K562 treated with DMSO at 1 percent for 4 hours (cell line): Measurements from ENCODE around the gene MYOZ3. TPM values are rescaled to one million over a fixed set of nuclear protein-coding genes. Genes with fewer than 3 reads are reported as not detected.

Experiments
- total RNA-seq: library from RNA; unstranded; fragments of 300-600 nt; gene quantifications from 2 replicates; pipeline ENCODE4 v1.2.3, GENCODE V29; 2022; ENCODE audit not compliant: insufficient read depth

Gene MYOZ3, protein sequence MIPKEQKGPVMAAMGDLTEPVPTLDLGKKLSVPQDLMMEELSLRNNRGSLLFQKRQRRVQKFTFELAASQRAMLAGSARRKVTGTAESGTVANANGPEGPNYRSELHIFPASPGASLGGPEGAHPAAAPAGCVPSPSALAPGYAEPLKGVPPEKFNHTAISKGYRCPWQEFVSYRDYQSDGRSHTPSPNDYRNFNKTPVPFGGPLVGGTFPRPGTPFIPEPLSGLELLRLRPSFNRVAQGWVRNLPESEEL
- not detected in 2 replicates for total RNA-seq

DNA sequence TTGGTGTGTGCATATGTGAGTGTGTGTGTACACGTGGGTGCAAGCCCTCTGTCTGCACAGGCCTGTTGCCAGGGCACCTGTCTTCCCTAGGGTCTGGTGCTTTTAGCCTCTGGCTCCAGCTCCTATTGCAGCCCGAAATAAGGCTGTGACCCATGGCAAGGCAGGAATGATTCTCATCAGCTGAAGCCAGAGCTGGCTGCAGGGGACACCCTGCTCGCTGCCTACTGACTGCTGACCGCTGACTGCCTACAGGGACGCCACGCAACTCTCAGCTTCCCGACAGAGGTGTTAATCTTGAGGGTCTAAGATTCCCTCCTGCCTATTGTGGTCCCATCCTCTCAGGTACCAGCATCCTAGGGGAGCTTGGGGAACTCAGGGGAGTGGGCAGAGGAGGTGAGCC lies at the start of gene MYOZ3:
Gene MYOZ3 (plus strand): TSS at position 166 of the 400 bp plus-strand sequence. CDS start 1,691 bp downstream, outside the sequence.

DNA sequence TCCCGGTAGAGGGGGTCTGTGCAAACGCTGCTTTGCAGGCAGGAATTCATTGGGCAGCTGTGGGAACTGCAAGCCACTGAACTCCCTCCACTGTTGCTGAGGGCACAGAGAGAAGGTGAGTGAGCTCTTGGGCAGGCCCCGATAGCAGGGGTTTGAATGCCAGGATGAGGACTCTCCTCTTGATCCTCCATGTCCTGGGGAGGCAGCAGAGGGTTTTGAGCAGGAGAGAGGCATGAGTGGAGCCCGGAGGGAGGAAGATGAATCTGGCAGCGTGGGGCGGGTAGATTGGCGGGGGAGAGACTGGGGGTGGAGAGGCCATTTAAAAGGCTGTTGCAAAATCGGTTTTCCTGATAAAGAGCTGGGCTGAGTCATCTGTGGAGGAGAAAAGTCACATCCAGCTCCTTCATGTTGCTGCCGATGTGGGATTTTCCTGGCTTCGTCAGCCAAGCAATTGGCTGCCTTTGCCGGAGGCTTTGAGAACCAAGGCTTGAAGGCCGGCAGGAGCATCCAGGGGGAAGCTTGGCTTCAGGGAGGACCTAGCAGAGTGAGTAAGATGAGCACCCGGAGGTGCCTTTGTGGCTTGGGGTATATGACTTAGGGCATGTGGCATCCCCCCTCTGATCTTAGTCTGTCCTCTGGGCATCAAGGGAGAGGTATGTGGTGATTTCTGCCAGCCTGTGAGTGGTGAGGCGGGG lies 20.6 kb upstream of the MYOZ3 start, which contains the start of gene SYNPO:
Gene SYNPO (plus strand): TSS at position 350 of the 695 bp plus-strand sequence. CDS start 7,616 bp downstream, outside the sequence.

DNA sequence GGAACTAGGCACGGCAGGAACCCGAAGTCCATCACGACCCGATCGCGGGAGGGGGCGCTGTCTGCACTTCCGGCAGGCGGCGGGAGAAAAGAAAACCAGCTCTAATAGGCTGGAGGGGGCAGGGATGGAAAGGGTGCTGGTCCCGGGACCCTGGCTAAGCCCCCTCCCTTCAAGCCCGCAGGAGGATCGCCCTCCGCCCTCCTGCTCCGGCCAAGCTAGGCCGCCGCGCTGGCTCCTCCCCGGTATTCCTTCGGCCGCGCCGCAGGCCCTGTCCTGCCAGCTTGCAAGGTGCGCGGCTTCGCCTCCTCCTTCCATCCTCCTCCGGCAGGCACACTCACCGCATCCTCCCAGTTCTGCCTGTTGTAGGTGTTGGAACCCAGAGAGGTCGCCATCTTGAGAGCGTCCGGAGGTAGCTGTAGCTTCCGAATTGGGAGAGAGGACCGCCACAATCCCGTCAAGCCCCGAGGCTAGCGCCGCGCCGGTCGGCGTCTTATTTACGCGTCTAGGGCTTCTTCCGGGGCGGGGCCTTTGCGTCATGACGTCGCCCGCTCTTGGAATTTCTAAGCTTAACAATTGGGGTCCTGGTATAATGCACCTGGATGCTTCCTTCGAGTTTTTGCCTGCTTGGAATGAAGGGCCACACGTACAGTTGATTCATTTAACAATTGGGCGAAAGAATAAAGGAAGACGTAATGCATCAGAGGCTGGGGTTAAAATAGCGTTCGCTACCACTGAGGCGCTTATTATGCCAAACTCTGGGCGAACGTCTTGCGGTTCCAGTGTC lies 39.7 kb downstream of the MYOZ3 start, which contains the start of gene RBM22:
Gene RBM22 (minus strand): TSS at position 469 of the 784 bp plus-strand sequence. CDS start 77 bp downstream, at position 392.

Other genes with a start within 250 kb of the MYOZ3 start
- 3.6 and 4.3 TPM in 2 replicates for gene CD74, start 248.3 kb upstream of the MYOZ3 start, total RNA-seq
- gene RPS14, start 211.5 kb upstream of the MYOZ3 start, total RNA-seq = 7,861 and 8,555 TPM in 2 replicates
- gene NDST1, start 153.1 kb upstream of the MYOZ3 start, total RNA-seq = 20.1 and 20.6 TPM in 2 replicates
- gene SYNPO, start 20.6 kb upstream of the MYOZ3 start, total RNA-seq = not detected in 2 replicates
- 35.4 and 50.3 TPM in 2 replicates for gene RBM22, start 39.8 kb downstream of the MYOZ3 start, total RNA-seq
- gene DCTN4, start 97.8 kb downstream of the MYOZ3 start, total RNA-seq = 28.8 and 33.2 TPM in 2 replicates
- gene SMIM3, start 117.5 kb downstream of the MYOZ3 start, total RNA-seq = 44.4 and 51.4 TPM in 2 replicates
- not detected in 2 replicates for gene IRGM, start 185.3 kb downstream of the MYOZ3 start, total RNA-seq
- 3.6 and 4.4 TPM in 2 replicates for gene ZNF300, start 243.7 kb downstream of the MYOZ3 start, total RNA-seq